ENCODE data around the gene EOGT.

The EOGT gene

GRCh38 chr3:69013253-69014021, at the start of gene EOGT:
EOGT (minus strand) TSS chr3:69013684; CDS start chr3:69009846, 3,838 bp downstream.
- peak; percentile 77 to 78 for DNase-seq (ENCODE audit: low read depth in 2 of 2)

- DNase-seq (ENCODE audit: low read depth in 2 of 2), result no peak
Measured at GRCh38 chr3:69059688-69060087, 46.2 kb upstream of the EOGT start.

GRCh38 chr3:69058947-69059224, 45.4 kb upstream of the EOGT start:
- DNase-seq (ENCODE audit: low read depth in 2 of 2), result no peak

GRCh38 chr3:69058180-69058946, 44.9 kb upstream of the EOGT start:
- no peak for DNase-seq (ENCODE audit: low read depth in 2 of 2)

GRCh38 chr3:69052472-69052898, 39.0 kb upstream of the EOGT start:
- no peak for DNase-seq (ENCODE audit: low read depth in 2 of 2)

GRCh38 chr3:69051756-69052471, 38.4 kb upstream of the EOGT start, which contains the start of gene TMF1:
TMF1 (minus strand) TSS chr3:69052333; CDS start chr3:69052086, 247 bp downstream.
- peak; percentile 94 to 97 for DNase-seq (ENCODE audit: low read depth in 2 of 2)

- DNase-seq (ENCODE audit: low read depth in 2 of 2), result no peak
Measured at GRCh38 chr3:69048990-69049389, 35.5 kb upstream of the EOGT start.

- DNase-seq (ENCODE audit: low read depth in 2 of 2), result no peak
Measured at GRCh38 chr3:69044608-69045007, 31.1 kb upstream of the EOGT start.

- no peak for DNase-seq (ENCODE audit: low read depth in 2 of 2)
Measured at GRCh38 chr3:69033470-69033869, 20.0 kb upstream of the EOGT start.

- no peak for DNase-seq (ENCODE audit: low read depth in 2 of 2)
Measured at GRCh38 chr3:69032737-69033136, 19.3 kb upstream of the EOGT start.

- no peak for DNase-seq (ENCODE audit: low read depth in 2 of 2)
Measured at GRCh38 chr3:69032142-69032541, 18.7 kb upstream of the EOGT start.

GRCh38 chr3:69031635-69032034, 18.2 kb upstream of the EOGT start:
- no peak for DNase-seq (ENCODE audit: low read depth in 2 of 2)

- no peak for DNase-seq (ENCODE audit: low read depth in 2 of 2)
Measured at GRCh38 chr3:69020857-69021256, 7.4 kb upstream of the EOGT start.

GRCh38 chr3:69020424-69020823, 6.9 kb upstream of the EOGT start:
- DNase-seq (ENCODE audit: low read depth in 2 of 2), result no peak

- no peak for DNase-seq (ENCODE audit: low read depth in 2 of 2)
Measured at GRCh38 chr3:69016901-69017300, 3.4 kb upstream of the EOGT start.

GRCh38 chr3:69016102-69016501, 2.6 kb upstream of the EOGT start:
- DNase-seq (ENCODE audit: low read depth in 2 of 2), result no peak

- DNase-seq (ENCODE audit: low read depth in 2 of 2), result no peak
Measured at GRCh38 chr3:69014022-69014580, 617 bp upstream of the EOGT start.

GRCh38 chr3:69012800-69013252, 658 bp downstream of the EOGT start:
- no peak for DNase-seq (ENCODE audit: low read depth in 2 of 2)

GRCh38 chr3:69012100-69012799, 1.2 kb downstream of the EOGT start:
- no peak for DNase-seq (ENCODE audit: low read depth in 2 of 2)

GRCh38 chr3:69011096-69011730, 2.3 kb downstream of the EOGT start:
- DNase-seq (ENCODE audit: low read depth in 2 of 2), result no peak
